HG03558 (cell line): ENCODE data around the gene INTS7.
A peak's percentile ranks its signal among the peaks of the same experiment; 100 is the strongest.
"Not testable (repeated sequence)": the region's sequence is repeated elsewhere in the genome, so short reads cannot be mapped to it uniquely, and the experiment has no call there.

Experiments
- ATAC-seq: cut with Tn5 transposase; IDR thresholded peaks from one replicate; pipeline ENCODE4 v1.9.1; 2021; ENCODE audit warnings: moderate number of reproducible peaks; ENCODE audit not compliant: unreplicated experiment; ENCODE audit errors: extremely low read depth

Gene INTS7

DNA sequence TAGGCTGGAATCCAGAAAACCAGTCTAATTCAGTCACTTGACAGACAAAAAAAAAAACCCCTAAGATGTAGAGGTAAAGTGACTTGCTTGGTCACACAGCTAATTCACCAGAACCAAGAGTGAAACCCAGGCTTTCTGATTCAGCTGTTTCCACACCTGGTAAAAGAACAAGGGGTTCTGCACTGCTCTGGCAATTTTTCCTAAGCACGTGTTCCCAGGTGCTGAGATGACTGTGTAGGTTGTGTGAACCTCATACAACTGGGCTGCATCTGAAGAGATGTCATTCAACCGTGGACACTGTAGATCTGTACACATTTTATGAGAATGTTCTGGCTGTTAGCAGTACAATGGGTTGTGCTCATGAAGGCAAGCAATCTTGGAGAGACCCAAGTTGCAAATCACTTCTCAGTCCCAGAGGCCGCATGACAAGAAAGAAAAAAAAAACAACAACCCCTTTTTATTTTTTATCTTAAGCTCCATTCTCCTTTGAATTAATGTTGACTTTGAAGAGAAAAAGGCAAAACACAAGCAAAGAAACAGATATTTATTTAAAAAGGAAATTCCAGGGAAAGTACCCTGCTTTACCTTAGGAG, 95.4 kb downstream of the INTS7 start:
- ATAC-seq: peak; percentile 56

DNA sequence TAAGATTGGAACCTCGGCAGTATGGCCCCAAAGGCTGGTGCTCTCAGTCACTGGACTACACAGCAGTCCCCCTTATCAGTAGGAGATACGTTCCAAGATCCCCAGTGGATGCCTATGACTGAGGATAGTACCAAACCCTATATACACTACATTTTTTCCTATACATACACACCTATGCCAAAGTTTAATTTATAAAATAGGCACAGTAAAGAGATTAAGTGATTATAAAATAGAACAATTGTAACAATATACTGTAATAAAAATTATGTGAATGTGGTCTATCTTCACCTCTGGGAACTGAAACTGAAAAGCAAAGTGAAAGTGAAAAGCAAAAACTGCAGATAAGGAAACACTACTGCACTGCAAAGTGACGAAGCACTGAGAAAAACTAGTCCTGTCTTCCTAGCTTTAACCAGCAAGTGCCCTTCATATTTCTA, 96.8 kb downstream of the INTS7 start:
- no peak for ATAC-seq

DNA sequence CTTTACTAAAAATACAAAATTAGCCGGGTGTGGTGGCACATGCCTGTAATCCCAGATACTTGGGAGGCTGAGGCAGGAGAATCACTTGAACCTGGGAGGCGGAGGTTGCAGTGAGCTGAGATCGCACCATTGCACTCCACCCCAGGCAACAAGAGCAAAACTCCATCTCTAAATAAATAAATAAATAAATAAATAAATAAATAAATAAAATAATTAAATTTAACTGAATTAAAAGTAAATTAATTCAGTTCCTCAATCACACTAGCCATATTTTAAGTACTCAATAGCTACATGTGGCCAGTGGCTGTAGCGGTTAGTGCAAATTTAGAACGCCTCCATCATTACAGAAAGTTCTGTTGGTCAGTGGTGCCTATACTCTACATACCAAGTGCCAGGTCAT, 97.9 kb downstream of the INTS7 start:
- not testable (repeated sequence) for ATAC-seq

DNA sequence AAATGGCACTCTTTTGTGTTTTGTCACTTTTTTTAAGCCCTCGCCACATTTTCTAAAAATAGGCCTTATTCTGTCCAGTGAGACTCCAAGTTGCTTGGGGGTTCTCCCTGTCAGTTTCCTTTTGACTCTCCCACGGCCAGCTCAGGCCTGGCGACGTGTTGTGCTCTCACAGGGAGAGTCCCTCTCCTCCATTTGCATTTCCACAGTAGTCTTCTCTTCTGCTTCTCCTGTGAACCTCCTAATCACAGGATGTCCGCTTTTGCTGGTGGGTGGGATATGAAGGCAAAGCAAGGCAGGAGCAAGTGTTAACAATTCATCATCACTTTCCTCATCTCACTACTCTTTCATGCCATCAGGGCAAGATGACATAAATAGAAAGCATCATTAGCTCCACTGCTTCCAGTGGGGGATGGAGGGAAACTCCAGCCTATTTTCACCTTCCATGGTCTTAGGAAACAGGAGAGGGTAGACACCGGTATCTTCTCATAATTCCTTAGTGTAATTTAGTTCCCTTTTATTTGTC, 99.8 kb downstream of the INTS7 start:
- ATAC-seq: peak; percentile 57

DNA sequence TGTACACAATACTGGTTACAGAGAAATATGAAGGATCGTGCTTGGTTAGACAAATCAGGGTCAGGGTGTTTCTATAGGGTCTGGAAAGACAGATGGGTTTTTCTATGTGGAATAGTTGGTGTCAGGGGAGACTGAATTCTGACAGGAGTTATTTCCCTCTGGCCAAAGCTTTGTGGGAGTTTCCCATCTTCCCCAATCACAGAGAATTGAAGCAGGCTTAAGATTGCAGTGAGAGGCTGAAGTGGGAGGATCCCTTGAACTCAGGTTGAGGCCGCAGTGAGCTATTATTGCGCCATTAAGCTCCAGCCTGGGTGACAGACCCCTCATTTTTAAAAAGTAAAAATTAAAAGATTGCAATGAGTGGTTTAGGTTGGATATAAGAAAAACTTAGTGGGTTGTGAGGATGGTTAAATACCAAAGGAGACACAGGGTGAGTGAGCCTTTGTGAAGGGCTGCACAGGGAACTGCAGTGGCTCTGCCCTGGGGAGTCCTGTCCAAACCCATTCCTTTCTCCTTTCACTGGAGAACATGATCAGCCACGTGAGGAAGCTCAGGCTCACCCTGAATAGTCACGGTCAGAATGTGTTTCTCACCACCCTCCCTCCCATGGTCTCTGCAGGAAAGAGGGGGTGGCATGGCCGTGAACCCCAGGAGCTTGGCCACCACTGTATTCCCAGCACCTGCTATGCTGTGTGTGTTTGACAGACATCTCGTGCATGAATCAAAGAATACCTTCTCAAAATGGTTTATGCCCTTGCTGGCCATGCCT, 101.2 kb downstream of the INTS7 start:
- ATAC-seq: no peak

DNA sequence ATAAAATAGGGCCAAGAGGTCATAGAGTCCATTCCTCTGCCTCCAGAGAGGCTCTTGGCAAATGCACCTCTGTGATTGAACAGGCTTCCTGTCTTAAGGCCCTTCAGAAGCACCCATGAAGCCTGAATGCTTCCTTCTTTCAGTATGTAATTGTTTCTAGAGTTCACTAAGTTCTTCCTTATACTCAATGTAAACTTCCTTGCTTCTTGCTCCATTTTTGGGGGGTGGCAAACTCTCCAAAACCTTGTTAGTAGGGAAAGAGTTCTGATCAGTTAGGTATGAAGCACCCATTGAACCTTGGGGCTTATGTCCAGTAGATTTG, 102.5 kb downstream of the INTS7 start:
- no peak for ATAC-seq

DNA sequence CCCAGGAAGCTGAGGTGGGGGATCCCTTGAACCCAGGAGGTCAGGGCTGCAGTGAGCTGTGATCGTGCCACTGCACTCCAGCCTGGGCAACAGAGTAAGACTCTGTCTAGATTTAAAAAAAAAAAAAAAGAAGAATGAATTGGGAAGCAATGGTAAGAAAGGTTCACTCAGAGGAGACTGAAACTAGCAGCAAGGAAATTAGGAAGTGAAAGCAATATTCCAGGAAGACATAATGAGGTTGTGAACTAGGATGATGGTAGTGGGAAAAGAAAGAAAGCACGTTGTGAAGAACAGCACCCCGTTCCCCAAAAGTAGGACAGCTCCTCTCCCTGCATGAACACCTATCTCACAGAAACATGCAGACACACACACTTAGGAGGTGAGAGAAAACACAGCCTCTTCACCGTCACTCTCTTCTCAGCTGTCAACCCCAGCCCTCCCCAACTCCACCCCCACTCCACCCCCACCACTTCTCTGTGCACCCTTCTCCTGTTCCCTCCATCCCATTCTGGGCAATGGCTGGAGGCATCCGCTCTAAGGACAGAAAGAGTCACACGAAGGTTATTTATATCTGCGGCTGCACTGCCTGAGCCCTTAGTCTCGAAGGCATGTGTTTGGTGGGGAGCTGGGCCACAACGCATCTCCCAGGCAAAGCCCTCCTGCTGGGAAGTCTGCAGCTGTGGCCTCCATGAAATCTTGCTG, 103.0 kb downstream of the INTS7 start:
- ATAC-seq: no peak

DNA sequence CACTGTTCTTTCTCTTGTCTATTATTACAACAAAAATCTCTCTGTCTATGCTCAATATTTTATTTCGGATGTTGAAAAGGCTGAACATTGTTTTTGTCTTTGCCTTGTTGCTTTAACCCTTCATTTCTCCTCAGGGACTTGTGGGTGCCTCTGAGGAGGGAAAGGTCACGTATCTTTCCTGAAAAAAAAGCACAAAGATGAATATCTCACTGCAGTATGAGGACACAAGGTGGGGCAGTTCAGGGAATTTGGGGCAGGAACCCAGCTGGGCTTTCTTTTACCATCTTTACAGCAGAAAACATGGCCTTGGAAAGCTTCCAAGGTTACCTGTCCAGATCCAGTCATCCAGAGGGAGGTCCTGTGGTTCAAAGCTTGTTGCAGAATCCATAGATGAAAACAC, 105.7 kb downstream of the INTS7 start:
- no peak for ATAC-seq

DNA sequence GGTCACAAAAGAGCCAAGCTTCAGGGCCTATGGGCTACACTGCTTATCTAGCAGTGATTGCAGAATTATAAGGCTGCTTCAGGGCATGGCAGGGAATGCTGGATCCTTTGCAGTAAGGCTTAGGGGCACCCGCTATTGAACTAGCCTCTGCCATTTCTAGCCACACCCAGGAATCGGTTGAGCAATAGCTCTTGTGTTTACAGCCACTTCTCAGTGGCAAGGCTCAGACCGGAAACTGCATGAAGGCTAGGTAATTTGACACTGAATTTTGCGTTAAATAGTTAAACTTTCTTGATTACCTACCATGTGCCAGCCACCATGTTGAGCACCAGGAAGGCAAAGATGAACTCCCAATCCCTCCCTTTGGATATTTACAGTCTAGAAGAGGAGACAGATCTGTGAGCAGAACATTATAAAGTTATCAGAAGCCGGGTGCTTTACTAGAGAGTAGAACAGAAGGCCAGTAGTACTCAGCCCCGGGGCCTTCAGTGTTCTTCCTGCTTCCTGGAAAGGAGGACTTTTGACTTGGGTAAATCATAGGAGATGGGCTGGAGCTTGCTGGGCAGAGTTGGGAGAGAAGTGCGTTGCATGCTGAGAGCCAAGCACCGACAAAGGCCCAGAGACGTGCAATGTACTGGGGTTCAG, 106.2 kb downstream of the INTS7 start:
- ATAC-seq: no peak

DNA sequence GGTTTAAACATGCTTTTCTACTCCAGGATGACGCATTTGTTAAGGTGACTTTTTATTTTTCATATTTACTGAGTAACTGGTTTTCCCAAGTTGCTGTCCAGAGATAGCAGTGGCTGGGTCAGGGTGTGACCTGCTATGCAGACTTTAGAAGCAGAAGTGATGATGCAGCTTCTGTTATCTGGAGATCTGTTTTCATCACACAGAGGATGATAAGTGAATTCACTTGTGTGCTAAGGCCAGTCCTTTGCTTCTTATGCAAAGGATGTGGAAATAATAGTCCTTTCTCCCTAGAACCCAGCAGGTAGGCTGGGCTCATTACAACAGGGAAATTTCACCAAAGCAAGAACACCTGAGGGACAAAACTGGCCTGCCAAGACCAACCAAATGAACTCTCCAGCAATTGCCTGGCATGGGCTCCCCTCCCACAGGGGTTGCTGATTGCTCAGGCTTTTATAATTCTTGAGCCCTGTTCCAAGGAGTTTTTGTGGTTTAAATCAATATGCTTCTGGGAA, 107.0 kb downstream of the INTS7 start:
- no peak for ATAC-seq

DNA sequence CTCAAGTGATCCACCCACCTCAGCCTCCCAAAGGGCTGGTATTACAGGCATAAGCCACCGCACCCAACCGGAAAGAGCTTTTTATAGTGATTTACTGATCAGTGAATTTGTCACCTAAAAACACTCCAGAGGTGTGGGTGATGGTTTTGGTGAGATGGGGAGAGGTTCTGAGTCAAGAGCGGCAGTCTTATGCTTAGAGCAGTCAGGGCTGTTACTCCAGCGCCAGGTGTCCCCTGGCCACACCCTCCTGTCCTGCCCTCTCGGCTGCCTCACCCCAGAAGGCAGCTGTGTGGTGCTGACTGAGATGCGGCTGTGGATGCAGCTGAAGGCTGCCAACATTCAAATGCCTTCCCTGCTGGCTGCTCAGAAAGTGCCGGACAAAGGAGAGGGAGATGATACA, 110.3 kb downstream of the INTS7 start:
- ATAC-seq: no peak

DNA sequence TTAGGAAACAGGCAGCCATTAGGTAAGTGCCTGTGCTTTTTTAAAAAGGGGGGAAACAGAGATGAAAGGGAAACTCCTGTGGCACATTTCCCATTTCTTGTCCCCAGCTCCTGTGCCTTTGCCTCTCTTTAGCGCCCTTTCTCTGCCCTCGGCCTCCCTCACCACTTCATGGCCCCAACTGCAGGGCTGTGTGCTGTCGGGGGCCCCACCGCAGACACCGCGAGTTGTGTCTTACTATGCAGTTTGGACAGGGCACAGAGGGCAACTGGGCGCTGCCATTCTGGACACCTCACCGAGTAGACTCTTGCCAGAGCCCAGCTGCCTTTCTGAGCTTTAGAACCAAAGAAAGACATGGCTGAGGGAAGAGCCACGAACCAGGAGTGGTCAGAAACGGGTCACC, 111.1 kb downstream of the INTS7 start:
- no peak for ATAC-seq

DNA sequence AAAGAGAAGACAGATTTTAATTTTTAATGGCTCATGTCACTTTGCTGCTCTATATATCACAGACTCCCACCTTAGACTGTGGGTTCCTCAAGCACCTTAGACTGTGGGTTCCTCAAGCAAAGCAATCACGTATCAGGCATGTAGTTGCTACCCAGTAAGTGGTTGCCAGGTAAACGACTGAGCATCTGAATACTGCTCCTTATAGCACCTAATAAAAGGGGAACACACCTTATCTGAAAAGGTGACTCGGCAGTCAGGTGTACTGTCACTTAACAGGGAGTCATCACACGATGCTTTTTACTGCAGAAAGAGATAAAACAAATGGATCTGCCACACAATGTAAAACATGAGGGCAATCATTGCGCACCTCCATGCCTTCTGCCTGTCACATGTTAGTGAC, 112.3 kb downstream of the INTS7 start:
- ATAC-seq: no peak

DNA sequence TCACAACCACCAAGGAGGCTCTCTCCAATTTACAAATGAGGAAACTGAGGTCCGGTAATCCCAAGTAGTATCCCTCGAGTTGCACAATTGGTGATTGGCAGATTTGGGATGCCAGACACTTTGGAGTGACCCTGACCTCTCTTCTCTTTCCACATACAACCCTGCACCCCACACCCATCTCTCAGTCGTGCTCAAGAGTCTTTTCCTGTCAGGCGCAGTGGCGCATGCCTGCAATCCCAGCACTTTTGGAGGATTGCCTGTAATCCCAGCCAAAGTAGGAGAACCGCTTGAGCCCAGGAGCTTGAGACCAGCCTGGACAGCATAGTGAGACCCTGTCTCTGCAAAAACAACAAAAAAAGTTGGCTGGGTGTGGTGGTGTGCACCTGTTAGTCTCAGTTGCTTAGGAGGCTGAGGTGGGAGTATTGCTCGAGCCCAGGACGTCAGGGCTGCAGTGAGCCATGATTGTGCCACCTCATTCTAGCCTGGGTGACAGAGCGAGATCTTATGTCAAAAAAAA, 113.7 kb downstream of the INTS7 start:
- no peak for ATAC-seq

DNA sequence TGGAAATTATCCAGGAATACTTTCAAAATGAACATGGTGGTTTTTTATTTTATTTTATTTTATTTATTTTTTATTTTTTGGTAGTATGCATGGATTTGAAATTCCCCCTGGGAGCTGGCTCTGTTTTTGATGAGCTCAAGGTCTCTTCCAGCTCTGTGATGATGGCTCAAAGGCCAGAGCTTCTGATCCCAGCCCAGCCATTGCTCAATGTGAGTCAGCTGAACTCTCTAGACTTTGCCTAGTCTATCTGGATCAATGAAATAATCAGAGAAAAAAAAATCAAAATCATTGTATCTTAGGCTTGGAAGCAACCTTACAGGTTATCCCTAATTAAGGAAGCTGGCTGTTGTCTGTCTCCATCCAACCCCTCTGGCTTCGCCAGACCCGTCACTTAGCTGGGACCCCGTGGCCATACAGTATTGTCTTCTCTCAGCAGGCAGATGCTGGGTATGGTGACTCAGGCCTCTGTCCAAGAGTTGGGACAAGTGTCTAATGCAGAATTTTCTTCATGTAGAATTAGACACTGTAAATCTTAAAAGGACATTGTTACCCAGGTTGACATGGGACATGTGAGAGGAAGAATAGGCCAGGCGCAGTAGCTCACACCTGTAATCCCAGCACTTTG, 114.6 kb downstream of the INTS7 start:
- ATAC-seq: no peak

DNA sequence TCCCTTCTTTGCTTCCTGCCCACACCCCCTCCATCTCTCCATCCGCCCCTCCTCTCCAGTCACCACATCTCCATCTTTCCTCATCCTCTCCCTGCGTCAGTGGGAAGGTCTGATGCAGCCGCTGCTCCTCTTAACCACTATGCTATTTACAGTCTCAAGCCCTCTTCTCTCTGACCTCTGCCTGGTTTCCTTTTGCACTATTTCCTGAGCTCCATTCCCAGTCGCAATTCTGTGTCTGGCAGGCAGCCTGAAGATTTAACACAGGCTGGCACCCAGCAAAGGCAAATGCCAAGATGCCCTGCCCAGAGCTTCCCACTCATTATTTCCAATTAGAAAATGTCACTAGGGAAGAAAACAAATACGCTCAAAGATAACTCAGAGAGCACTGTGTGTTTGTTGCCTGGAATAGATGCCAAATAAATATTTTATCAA, 115.2 kb downstream of the INTS7 start:
- ATAC-seq: no peak

DNA sequence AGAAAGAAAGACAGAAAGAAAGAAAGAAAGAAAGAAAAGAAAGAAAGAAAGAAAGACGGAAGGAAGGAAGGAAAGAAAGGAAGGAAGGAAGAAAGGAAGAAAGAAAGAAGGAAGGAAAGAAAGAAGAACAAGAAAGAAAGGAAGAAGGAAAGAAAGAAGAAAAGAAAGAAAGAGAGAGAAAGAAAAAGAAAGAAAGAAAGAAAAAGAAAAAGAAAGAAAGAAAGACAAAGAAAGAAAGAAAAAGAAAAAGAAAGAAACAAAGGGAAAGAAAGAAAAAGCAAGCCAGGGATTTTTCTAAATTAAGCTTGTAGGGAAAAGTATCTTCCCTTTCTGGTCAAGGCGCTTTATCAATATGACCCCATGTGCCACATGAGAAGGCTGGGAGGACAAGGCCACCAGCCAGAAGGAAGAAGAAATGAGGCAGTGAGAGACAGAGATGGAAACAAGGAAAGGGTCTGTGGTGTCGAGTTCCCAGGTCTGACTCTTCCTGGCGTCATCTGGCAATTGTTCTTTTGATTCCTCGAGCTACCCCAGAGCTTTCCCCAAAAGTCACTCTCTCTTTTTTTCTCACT, 116.4 kb downstream of the INTS7 start:
- no peak for ATAC-seq

DNA sequence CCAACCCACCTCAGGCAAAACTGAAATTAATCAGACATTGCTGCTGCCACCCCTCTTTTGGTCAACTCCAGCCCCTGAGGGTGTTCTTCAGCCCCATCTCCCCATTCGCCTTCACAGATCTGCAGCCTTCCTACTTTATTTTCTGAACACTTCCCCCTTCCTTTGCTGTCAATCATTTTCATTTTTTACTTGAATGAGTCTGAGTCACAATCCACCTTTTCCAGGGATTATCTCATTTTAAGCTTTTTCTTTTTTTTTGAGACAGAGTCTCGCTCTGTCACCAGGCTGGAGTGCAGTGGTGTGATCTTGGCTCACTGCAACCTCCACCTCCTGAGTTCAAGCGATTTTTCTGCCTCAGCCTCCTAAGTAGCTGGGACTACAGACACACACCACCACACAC, 118.9 kb downstream of the INTS7 start:
- ATAC-seq: not testable (repeated sequence)

DNA sequence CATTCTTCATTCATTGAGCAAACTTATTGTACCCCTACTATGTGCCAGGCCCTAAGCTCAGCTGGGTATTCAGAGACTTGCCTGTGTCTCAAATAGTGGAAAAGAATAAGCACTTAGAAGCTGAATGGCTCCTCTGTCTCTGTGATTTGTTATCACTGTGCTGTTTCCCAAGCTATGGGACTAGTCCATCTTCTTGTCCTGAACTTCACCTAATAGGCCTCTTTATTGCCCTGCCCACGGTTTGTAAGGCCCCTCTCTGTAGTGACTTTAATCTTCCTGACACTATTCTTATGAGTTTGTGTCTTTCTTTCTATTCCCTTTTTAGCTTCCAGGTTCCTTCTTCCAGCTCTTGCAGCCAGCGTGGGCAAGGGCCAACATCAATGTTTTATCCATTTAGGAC, 119.4 kb downstream of the INTS7 start:
- no peak for ATAC-seq
